ENCODE results near the gene KLK8. TPM values are rescaled to one million over a fixed set of nuclear protein-coding genes. Genes with fewer than 3 reads are reported as not detected.
"Not testable (repeated sequence)": the region's sequence is repeated elsewhere in the genome, so short reads cannot be mapped to it uniquely, and the experiment has no call there.

The KLK8 gene
- total RNA-seq, 1 experiment from 2014 or later: not detected

DNA sequence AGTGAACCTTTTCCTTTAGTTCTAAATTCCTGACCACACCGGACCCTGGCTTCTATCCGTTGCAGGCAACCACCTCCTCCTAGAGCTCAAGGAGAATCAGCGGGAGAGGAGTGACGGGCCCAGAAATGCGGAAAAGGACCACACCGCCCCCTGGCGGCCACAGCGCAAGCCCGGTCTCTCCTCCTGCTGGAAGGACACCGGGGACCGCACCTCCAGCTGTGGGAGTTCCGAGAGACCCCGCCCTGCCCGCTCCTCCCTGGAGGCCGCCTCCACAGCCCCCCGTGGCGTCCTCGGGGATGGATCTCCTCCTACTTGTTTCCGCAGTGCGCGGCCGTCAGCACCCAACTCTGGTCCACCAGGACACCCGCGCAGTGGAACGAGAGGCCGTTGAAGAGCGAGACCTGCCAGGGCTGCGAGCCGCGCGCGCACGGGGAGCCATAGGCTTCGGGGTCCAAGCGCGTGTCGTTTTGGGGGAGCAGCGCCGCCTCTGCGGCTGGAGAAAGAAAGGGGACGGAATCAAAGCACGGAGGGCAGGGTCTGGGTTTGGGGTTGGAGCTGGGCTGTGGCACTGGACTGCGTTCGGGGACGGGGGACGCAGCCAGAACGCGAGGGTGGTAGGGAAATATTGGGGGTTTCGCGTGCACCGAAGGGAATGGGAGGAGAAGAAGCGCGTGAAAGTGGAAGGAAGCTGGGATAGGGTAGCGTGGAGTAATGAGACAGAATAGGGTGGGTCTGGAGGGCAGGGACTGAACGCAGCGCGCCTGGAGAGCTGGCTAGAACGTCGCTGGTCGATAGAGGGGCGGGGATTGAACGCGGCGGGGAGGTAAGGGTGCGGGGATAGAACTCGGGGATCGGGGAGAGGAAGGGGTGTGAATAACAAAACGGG lies 15.6 kb upstream of the KLK8 start:
- DNase-seq (ENCODE audit: low read depth): peak; percentile 34

GRCh38 chr19:51015691-51016267 lies 14.4 kb upstream of the KLK8 start:
- DNase-seq (ENCODE audit: low read depth): no peak

DNA sequence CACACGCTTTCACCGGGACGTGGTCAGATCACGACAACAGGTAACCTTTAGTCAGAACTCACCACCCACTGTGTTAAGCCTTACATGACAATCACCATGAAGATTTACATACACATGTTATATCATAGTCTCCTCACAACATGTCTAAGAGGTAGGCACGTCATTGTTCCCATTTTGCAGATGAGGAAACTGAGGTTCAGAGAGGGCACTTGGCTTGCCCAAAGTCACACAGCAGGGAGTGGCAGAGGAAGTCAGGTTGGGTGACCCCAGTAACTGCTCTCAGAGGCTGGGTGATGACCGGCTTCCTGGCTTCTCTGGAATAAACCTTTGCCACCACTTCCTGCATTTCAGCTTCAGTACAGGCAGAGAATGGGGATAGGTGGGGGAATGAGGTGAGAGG lies 12.8 kb upstream of the KLK8 start:
- no peak for DNase-seq (ENCODE audit: low read depth)

- no peak for DNase-seq (ENCODE audit: low read depth)
Observed at GRCh38 chr19:51012661-51013190, 11.3 kb upstream of the KLK8 start.

GRCh38 chr19:51010066-51010795 lies 8.8 kb upstream of the KLK8 start:
- no peak for DNase-seq (ENCODE audit: low read depth)

- DNase-seq (ENCODE audit: low read depth): no peak
Observed at GRCh38 chr19:51009061-51009891, 7.9 kb upstream of the KLK8 start.

DNA sequence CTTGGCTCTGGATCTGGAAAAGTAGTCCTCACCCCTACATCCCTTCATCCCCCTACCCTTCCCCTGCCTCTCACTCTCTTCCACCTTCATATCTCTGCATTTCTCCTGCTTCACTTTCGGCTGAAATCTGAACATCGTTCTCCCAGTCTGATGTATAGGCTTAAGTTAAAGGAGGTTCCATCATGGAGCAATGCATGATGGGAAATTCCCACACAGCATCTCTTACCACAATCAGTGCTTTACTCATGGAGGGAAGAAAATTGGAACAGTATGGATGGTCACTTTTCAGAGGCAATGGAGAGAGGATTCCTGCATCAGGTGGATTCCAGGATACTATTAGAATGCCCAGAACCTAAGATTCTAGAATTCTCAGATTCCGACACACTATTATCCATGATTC lies 6.1 kb upstream of the KLK8 start:
- DNase-seq (ENCODE audit: low read depth): no peak

GRCh38 chr19:51006406-51006805 lies 5.0 kb upstream of the KLK8 start:
- DNase-seq (ENCODE audit: low read depth): no peak

- DNase-seq (ENCODE audit: low read depth): no peak
Observed at GRCh38 chr19:51005248-51005647, 3.8 kb upstream of the KLK8 start.

GRCh38 chr19:51003316-51003715 lies 1.9 kb upstream of the KLK8 start:
- no peak for DNase-seq (ENCODE audit: low read depth)

GRCh38 chr19:51002542-51003311 lies 1.3 kb upstream of the KLK8 start:
- DNase-seq (ENCODE audit: low read depth): no peak

GRCh38 chr19:51002089-51002532 lies 707 bp upstream of the KLK8 start:
- DNase-seq (ENCODE audit: low read depth): no peak

DNA sequence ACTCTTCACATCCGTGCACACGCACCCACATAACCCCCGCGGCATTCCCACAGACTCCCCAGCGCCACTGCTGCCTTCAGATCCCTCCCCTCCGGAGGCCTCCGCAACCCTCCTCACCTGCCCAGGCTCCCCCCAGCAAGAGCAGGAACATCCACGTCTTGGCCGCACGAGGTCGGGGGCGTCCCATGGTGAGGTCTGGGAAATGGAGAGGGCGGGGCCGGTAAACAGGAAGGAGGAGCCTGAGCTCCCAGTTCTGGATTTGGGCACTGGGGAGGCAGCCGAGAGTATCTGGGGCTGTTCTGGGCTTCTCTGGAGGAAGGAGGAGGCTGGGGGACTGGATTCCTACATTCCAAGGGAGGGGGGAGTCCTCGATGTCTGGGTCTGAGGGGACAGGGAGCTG lies 423 bp downstream of the KLK8 start:
- DNase-seq (ENCODE audit: low read depth): no peak

GRCh38 chr19:51000426-51000825 lies 978 bp downstream of the KLK8 start:
- DNase-seq (ENCODE audit: low read depth): no peak

GRCh38 chr19:50998686-50999085 lies 2.7 kb downstream of the KLK8 start:
- DNase-seq (ENCODE audit: low read depth): no peak

DNA sequence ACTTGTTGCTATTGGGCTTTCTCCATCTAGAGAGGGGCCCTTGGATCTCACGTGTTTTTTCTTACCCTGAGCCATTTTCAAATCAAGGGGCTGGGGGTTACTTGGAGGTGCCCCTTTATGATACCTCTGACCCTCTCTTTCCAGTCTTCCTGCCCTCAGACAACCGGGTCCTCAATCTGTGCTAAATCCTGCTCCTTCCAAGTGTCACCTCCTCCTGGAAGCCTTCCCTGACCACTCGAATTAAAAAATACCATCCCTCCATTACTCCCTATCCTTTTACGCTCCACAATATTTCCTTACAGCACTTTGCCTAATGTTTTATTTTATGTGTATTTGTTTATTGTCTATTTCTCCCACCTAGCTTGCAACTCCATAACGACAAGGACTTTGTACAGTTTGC lies 3.3 kb downstream of the KLK8 start:
- DNase-seq (ENCODE audit: low read depth): no peak

- DNase-seq (ENCODE audit: low read depth): peak; percentile 8
Observed at GRCh38 chr19:50994129-50994528, 7.3 kb downstream of the KLK8 start.

DNA sequence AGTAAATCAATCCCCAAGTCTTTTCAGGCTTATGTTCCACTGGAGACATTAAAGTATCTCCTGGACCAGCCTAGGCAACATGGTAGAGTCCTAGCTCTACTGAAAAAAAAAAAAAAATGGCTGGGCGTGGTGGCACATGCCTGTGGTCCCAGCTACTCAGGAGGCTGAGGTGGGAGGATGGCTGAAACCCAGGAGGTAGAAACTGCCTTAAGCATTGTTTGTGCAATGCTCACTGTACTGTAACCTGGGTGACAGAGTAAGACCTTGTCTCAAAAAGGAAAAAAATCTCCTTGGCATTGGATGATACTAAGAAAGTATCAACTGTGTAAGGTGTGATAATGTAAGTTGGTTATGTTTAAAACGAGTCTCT lies 8.8 kb downstream of the KLK8 start:
- DNase-seq (ENCODE audit: low read depth): no peak

DNA sequence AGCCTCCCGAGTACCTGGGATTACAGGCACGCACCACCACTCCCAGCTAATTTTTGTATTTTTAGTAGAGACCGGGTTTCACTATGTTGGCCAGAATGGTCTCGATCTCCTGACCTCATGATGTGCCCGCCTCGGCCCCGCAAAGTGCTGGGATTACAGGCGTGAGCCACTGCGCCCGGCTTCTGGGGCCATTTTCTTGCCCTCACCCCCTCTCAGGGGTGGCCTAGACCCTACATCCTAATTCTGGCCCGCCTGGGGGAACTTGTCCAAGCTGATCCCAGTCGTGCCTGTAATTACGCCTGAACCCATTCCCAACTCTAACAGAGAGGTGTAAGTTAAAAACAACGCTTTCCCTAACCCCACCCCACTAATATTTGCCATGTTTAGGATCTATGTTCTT lies 17.0 kb downstream of the KLK8 start:
- DNase-seq (ENCODE audit: low read depth): not testable (repeated sequence)

DNA sequence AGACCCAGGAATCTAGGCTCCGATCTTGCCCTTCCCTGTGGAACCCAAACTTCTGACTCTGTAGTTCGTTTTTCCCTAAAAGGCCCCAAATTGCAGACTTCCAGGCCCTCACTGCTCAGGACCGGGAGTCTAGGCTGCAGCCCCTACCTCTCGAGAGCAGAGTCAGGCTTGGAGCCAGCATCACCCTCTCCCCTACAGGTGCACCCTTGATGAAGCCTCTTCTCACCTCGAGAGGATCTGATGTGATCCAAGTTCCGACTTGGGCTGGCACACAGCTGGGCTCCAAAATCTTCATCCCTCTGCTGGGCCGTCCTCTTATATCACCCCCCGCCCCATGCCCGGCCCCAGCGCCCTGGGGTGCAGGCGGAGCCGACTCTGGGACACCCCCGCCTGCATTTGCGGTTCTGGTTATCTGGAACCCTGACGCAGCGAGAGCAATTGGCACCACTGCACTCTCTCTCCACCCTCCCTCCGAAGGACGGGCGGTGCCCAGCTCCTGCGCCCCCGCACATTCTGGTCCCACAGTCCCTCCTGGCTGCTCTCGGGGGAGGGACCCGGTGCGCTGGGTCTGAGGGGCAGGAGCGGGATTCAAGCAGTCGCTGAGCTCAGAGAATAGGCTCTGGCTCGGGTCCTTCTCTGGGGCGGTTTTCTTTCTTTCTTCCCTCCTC lies 17.6 kb downstream of the KLK8 start, which contains the start of gene KLK7:
KLK7 (minus strand) TSS at position 293 of the 668 bp plus-strand sequence. CDS start 1,518 bp downstream, outside the sequence.
- no peak for DNase-seq (ENCODE audit: low read depth)
